ENCODE results near the gene ABO. TPM values are rescaled to one million over a fixed set of nuclear protein-coding genes. Genes with fewer than 3 reads are reported as not detected.
"Not testable (repeated sequence)": the region's sequence is repeated elsewhere in the genome, so short reads cannot be mapped to it uniquely, and the experiment has no call there.

Gene ABO
- total RNA-seq, 1 donor from 2014 or later: 0.17 TPM

DNA sequence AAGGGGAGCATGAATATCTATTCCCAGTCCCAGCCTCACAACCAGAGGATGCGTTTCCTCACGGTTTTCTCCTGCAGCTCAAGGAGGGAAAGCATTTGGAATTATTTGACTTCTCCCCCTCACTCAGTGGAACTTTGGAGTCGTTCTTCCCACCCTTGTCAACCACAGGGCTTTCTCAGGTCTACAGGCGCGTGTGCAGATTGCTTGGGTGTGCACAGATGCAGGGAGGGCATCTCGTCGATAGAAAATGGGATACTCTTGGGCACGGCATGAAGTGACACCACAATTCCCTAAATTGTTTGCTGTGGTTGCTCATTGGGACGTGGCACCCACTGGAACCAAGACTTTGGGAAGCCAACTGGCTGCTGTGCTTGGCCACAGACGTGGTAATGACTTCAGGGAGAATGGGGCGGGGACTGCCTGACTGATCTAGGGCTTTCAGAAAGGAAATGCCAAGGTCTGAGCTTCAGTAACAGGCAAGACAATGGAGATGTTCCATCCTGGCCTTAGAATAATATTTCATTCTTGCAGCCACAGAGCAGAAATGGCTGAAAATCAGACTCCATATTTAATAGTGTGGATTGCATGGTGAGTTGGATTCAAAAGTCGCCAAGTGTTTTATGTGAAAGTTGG is 53.7 kb downstream of the ABO start:
- Mint-ChIP-seq H3K27ac (ENCODE audit: unreplicated experiment) (no peak overlapping the region), H3K36me3 (ENCODE audit: low read depth) (peaks cover 3% of the 10 kb centered on the region), H3K27me3 (ENCODE audit: low read depth) (peaks cover 73% of the 10 kb centered on the region), H3K9me3 (ENCODE audit: low read depth) (peaks cover 8% of the 10 kb centered on the region), H3K4me1 (ENCODE audit: low read depth) (no peaks in the 10 kb centered on the region), H3K4me3 (ENCODE audit: unreplicated experiment) (no peak overlapping the region)
- TF ChIP-seq, protein P1, sequence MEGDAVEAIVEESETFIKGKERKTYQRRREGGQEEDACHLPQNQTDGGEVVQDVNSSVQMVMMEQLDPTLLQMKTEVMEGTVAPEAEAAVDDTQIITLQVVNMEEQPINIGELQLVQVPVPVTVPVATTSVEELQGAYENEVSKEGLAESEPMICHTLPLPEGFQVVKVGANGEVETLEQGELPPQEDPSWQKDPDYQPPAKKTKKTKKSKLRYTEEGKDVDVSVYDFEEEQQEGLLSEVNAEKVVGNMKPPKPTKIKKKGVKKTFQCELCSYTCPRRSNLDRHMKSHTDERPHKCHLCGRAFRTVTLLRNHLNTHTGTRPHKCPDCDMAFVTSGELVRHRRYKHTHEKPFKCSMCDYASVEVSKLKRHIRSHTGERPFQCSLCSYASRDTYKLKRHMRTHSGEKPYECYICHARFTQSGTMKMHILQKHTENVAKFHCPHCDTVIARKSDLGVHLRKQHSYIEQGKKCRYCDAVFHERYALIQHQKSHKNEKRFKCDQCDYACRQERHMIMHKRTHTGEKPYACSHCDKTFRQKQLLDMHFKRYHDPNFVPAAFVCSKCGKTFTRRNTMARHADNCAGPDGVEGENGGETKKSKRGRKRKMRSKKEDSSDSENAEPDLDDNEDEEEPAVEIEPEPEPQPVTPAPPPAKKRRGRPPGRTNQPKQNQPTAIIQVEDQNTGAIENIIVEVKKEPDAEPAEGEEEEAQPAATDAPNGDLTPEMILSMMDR (IDR thresholded peaks at IDR 0.05): no peak
- DNase-seq (ENCODE audit: low spot score): no peak

GRCh38 chr9:133218049-133218975 is 56.7 kb downstream of the ABO start:
- H3K4me3 Mint-ChIP-seq (ENCODE audit: unreplicated experiment); H3K27ac Mint-ChIP-seq (ENCODE audit: unreplicated experiment); H3K4me1 Mint-ChIP-seq (ENCODE audit: low read depth); H3K36me3 Mint-ChIP-seq (ENCODE audit: low read depth); DNase-seq (ENCODE audit: low spot score): not testable (repeated sequence)
- Mint-ChIP-seq H3K27me3 (ENCODE audit: low read depth) (peaks cover 82% of the 10 kb centered on the region), H3K9me3 (ENCODE audit: low read depth) (peaks cover 20% of the 10 kb centered on the region)

DNA sequence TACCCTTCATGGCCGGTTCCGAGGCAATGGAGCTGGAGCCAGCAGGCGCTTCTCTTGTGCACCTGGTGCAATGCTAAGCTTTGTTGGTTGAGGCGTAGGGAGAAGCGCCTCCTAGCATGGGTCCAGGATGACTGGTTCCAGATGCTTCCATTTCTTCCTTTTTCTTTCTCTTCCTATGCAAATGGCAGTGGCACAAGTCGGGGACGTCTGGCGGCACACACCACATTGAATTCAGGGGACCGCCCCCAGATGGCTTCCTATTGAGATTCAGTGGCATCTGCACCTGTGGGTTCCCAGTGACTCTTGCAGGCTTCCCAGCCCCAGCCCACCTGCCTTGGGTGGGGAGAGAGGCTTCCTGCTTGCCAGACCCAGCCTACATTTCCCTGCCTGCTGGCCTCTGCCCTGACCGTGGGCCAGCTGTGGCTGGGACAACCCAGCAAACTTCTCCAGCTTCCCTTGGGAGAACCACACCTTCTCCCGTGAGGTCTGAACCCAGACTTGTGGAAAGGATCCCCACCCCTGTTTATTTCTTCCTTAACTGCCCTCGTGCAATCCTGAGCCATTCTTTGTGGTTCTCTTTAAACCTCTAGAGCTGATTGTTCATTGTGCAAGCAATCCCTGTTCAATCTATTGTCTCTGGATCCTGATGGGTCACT is 57.5 kb downstream of the ABO start:
- H3K4me1 Mint-ChIP-seq (ENCODE audit: low read depth); H3K27ac Mint-ChIP-seq (ENCODE audit: unreplicated experiment); H3K36me3 Mint-ChIP-seq (ENCODE audit: low read depth); H3K4me3 Mint-ChIP-seq (ENCODE audit: unreplicated experiment); DNase-seq (ENCODE audit: low spot score): not testable (repeated sequence)
- Mint-ChIP-seq H3K9me3 (ENCODE audit: low read depth) (peaks cover 20% of the 10 kb centered on the region), H3K27me3 (ENCODE audit: low read depth) (peaks cover 80% of the 10 kb centered on the region)

- Mint-ChIP-seq H3K9me3 (ENCODE audit: low read depth) (peaks cover 24% of the 10 kb centered on the region), H3K27me3 (ENCODE audit: low read depth) (peaks cover 73% of the 10 kb centered on the region)
- H3K36me3 Mint-ChIP-seq (ENCODE audit: low read depth); H3K4me1 Mint-ChIP-seq (ENCODE audit: low read depth); H3K27ac Mint-ChIP-seq (ENCODE audit: unreplicated experiment); H3K4me3 Mint-ChIP-seq (ENCODE audit: unreplicated experiment); DNase-seq (ENCODE audit: low spot score): not testable (repeated sequence)
Observed at GRCh38 chr9:133214276-133214675, 60.7 kb downstream of the ABO start.

GRCh38 chr9:133210609-133211008 is 64.4 kb downstream of the ABO start:
- TF ChIP-seq, protein P1 (IDR thresholded peaks at IDR 0.05): no peak
- no peak for DNase-seq (ENCODE audit: low spot score)

GRCh38 chr9:133210202-133210532 is 64.8 kb downstream of the ABO start:
- TF ChIP-seq, protein P1 (IDR thresholded peaks at IDR 0.05): no peak
- Mint-ChIP-seq H3K27ac (ENCODE audit: unreplicated experiment) (no peak overlapping the region), H3K4me3 (ENCODE audit: unreplicated experiment) (no peak overlapping the region), H3K4me1 (ENCODE audit: low read depth) (no peaks in the 10 kb centered on the region), H3K27me3 (ENCODE audit: low read depth) (peaks cover 43% of the 10 kb centered on the region), H3K9me3 (ENCODE audit: low read depth) (peaks cover 21% of the 10 kb centered on the region), H3K36me3 (ENCODE audit: low read depth) (no peaks in the 10 kb centered on the region)
- DNase-seq (ENCODE audit: low spot score): no peak

More at GRCh38 chr9:133210609-133211008, 64.4 kb downstream of the ABO start:
- H3K27me3 Mint-ChIP-seq (ENCODE audit: low read depth): peaks cover 44% of the 10 kb centered on the region
- H3K27ac Mint-ChIP-seq (ENCODE audit: unreplicated experiment): no peak overlapping the region
- no peak overlapping the region for H3K4me3 Mint-ChIP-seq (ENCODE audit: unreplicated experiment)
- H3K4me1 Mint-ChIP-seq (ENCODE audit: low read depth): no peaks in the 10 kb centered on the region
- H3K36me3 Mint-ChIP-seq (ENCODE audit: low read depth): no peaks in the 10 kb centered on the region
- peaks cover 21% of the 10 kb centered on the region for H3K9me3 Mint-ChIP-seq (ENCODE audit: low read depth)

DNA sequence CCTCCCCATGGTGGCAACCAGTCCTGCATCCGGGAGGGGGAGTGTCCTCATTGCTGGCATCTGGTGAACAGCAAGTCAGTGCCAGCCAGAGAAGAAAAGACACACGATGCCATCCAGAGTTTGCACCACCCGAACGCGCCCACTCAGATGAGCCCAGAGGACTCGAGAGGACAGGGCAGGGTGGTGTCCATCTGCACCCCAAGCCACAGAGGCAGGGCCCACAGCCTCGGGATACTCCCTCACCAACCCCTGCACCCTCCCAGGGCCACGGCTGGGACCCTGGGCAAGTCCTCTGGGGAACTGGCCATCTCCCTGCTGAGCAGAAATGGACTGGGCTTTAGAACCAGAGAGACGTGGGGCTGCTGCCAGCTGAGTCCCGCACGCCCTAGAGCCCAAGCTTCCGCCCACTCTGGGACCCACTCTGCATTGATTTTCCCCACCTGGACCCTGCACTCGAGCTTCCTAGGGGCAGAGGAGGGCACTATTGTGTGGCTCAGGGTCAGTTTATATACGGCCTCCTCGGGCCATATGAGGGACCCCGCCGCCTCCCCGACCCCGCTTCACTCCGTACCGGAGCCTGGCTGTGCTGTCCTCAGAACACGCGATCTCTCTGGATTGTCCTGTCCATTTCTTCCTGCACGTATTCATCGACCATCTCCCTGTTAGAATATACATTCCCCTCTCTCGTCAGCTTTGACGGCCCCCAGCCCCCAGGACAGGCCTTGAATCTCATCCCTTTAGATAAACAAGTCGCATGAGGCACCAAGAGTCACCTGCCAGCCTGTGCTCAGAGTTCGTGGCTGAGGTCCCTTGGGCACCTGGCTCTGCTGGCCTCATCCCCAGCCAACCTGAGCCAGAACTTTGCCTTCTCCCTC is 65.4 kb downstream of the ABO start:
- peaks cover 42% of the 10 kb centered on the region for H3K27me3 Mint-ChIP-seq (ENCODE audit: low read depth)
- not testable (repeated sequence) for H3K36me3 Mint-ChIP-seq (ENCODE audit: low read depth); H3K4me1 Mint-ChIP-seq (ENCODE audit: low read depth); DNase-seq (ENCODE audit: low spot score); H3K4me3 Mint-ChIP-seq (ENCODE audit: unreplicated experiment); H3K27ac Mint-ChIP-seq (ENCODE audit: unreplicated experiment)
- peaks cover 15% of the 10 kb centered on the region for H3K9me3 Mint-ChIP-seq (ENCODE audit: low read depth)

DNA sequence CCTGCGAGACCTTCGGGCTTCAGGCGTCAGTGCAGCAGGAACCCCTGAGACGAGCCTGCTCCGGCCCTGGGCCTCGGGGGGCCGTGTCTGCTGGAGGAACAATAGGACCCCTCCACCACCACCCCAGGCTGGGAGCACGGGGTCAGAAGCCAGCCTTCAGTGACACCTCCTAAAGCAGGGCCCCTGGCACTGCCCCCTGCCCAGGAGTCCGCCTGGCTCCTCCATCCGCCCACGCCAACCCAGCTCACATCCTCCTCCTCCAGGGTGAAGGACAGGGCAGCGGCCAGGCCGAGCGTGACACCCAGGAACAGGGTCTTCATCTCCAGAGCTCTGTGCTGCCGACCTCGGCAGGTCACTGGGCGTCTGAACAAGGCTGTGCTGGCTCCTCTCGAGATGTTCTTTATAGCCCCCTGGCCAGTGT is 66.1 kb downstream of the ABO start, which contains the start of gene OBP2B:
TSS of gene OBP2B (minus strand) at position 371 of the 421 bp plus-strand sequence. CDS start at position 320, 51 bp downstream.
- not testable (repeated sequence) for H3K4me3 Mint-ChIP-seq (ENCODE audit: unreplicated experiment); DNase-seq (ENCODE audit: low spot score); H3K4me1 Mint-ChIP-seq (ENCODE audit: low read depth); H3K36me3 Mint-ChIP-seq (ENCODE audit: low read depth); H3K27ac Mint-ChIP-seq (ENCODE audit: unreplicated experiment); H3K9me3 Mint-ChIP-seq (ENCODE audit: low read depth)
- H3K27me3 Mint-ChIP-seq (ENCODE audit: low read depth): peaks cover 39% of the 10 kb centered on the region

All from chondrocyte (in vitro differentiated cells).